CMK (cell line): ENCODE results near the gene MPO.

Source experiments
- DNase-seq: peaks from one replicate; pipeline ENCODE4 v3.0.0-alpha.2; 2010; ENCODE audit warnings: low read depth

Gene MPO

GRCh38 chr17:58280480-58281217, at the start of gene MPO:
MPO (minus strand) TSS chr17:58280935; CDS start chr17:58280758, 177 bp downstream.
- no peak for DNase-seq

GRCh38 chr17:58329810-58330537, 49.2 kb upstream of the MPO start:
- no peak for DNase-seq

- peak; percentile 88 for DNase-seq
Measured at GRCh38 chr17:58329035-58329809, 48.5 kb upstream of the MPO start.

GRCh38 chr17:58328195-58329034, 47.7 kb upstream of the MPO start, which contains the start of gene TSPOAP1:
TSPOAP1 (minus strand) TSS chr17:58328795; CDS start chr17:58327920, 875 bp downstream.
- peak; percentile 90 for DNase-seq

GRCh38 chr17:58327363-58328194, 46.8 kb upstream of the MPO start:
- no peak for DNase-seq

GRCh38 chr17:58326609-58327362, 46.1 kb upstream of the MPO start:
- no peak for DNase-seq

- no peak for DNase-seq
Measured at GRCh38 chr17:58325976-58326468, 45.3 kb upstream of the MPO start.

- no peak for DNase-seq
Measured at GRCh38 chr17:58325289-58325726, 44.6 kb upstream of the MPO start.

GRCh38 chr17:58324409-58325288, 43.9 kb upstream of the MPO start:
- DNase-seq, result no peak

GRCh38 chr17:58324056-58324408, 43.3 kb upstream of the MPO start:
- DNase-seq, result no peak

GRCh38 chr17:58323366-58324055, 42.8 kb upstream of the MPO start:
- DNase-seq, result no peak

- no peak for DNase-seq
Measured at GRCh38 chr17:58322581-58323185, 41.9 kb upstream of the MPO start.

GRCh38 chr17:58321571-58322525, 41.1 kb upstream of the MPO start:
- DNase-seq, result no peak

- no peak for DNase-seq
Measured at GRCh38 chr17:58320570-58321323, 40.0 kb upstream of the MPO start.

GRCh38 chr17:58320163-58320558, 39.4 kb upstream of the MPO start:
- no peak for DNase-seq
